Tibial nerve (tissue), 4 donors: ENCODE results near the gene PMM2.

ENCODE experiments used
- CTCF ChIP-seq, 5 experiments: fragments of 200-600 bp in 3 of 5; fragments of 450-650 bp in 2 of 5; sonication (generic) in 3 of 5; IDR thresholded peaks; one replicate each; pipeline ENCODE4 v1.5.1; 2016 to 2019; ENCODE audit warnings: antibody characterized with exemption in 5 of 5, mild to moderate bottlenecking in 3 of 5, moderate library complexity in 2 of 5
- EP300 ChIP-seq, 2 donors: sonication (generic); formaldehyde crosslinking; IDR thresholded peaks; one replicate each; pipeline ENCODE4 v1.6.1; 2017; ENCODE audit warnings: antibody characterized with exemption in 2 of 2, mild to moderate bottlenecking in 1 of 2
- POLR2A ChIP-seq, 2 donors: fragments of 450-650 bp; IDR thresholded peaks; one replicate each; pipeline ENCODE4 v1.6.1; 2017; ENCODE audit warnings: antibody characterized with exemption in 2 of 2, mild to moderate bottlenecking in 2 of 2, moderate library complexity in 2 of 2

DNA sequence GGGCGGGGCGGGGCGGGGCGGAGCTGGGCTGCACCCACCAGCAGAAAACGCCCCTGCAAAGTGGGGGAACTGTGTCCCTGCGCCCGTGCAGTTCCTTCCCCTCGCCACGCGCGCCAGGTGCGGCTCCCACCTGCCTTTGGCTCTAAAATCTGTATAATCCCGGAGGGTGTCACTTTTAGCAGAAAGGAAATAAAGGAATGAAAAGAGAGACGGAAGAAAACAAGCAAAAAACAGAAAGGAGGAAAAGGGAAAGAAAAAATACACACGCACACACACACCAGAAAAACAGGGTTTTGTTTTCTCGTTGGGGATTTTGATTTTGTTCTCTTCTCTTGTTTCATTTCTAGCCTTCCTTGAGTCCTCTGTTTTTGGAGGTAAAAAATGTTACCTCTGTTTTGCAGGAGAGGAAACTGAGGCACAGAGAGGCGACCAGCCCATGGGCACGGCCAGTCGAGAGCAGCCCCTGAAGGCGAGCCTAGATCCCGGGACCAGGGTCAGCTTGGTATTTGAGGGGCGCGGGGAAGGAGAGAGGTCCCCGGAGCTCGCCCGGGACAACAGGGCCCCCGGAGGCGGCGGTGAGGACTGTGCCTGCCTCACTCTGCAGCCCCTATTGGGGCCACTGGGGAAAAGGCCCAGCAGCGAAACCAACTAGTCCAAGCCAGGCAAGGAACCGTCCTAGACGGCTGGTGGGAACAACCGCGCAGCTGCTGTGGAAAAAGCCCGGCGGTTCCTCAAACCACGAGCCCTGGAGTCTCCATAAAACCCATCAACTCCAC is 71.8 kb downstream of the PMM2 start:
- TF ChIP-seq CTCF (IDR thresholded peaks at IDR 0.05): no peak
- TF ChIP-seq POLR2A (IDR thresholded peaks at IDR 0.05): no peak
- TF ChIP-seq EP300 (IDR thresholded peaks at IDR 0.05): no peak
